NCI-H82 treated with DMSO at 0.1 percent for 48 hours (cell line): ENCODE results near the gene LRRC27.

Source experiments
- DNase-seq: peaks from one replicate; lab custom pipeline; 2025; ENCODE audit not compliant: unreplicated experiment; lab: John Stamatoyannopoulos, UW

LRRC27 gene

GRCh38 chr10:132410779-132411532, 79.0 kb downstream of the LRRC27 start:
- DNase-seq = no peak

- no peak for DNase-seq
Measured at GRCh38 chr10:132411561-132412253, 79.7 kb downstream of the LRRC27 start.

DNA sequence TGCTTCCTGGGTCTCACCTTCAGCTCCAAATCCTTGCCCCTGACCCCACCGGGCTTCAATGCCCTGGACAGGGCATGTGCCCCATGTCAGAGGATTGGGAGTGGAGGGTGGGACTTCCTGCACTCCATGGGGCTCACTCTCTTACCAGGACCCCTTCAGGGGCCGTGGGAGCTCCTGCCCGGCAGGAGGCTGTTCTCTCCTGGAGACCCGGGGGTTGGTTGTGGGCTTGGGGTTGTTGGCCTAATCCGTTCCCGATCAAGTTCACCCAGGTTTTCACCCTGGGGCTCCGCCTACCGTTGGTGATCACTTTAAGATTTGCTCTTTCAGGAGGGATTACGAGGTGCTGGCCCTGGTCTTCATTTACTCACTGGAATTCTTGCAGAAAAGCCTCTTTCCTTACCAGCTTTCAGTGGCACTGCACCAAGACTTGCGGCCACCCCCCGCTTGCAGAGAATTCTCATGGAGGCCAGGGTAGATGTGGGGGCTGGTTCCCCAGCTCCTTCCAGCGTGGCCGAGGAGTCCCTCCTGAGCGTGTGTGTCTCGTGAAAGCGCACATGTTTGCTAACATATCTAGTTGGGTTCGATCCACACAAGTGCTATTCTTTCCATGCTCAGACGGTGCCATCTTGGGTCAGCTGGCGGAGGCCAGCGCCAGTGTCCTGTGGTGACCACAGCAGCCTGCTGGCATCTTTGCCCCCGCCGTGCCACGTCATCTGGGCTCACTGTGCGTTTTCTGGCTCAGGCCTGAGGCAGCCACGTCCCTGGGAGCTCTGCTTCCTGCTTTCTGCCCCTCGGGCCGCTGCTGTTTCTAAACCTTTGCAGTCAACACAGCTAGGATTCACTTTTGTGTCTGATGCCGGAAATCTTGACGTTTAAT, 80.6 kb downstream of the LRRC27 start:
- DNase-seq = no peak

GRCh38 chr10:132413226-132414205, 81.5 kb downstream of the LRRC27 start:
- no peak for DNase-seq

DNA sequence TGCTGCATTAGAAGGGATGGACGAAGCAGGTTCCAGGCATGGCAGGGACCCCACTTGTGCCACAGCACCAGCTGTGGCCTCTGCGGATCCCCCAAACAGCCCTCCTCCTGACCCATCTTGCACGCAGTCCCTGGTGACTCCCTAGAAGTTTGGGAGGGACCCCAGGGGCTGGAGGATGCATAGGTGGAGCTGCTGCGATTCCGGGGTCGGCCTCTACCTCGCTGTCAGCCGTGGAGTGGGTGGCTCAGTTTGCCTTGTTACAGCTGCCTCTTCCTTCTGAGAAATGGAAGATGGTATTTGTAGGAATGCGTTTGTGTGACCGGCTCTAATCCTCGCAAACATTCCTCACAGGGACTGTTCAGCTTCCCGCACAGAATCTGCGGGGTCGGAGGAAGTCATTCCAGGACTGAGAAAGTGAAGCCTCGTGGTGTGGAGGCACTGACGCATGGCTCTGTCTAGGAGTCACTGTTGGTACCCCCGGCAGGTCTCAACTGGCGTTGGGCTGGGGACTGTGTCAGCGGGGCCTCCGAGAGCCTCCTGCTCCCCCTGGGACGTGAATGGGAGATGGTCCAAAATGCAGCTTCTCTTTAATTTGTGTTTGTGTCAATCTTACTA, 82.5 kb downstream of the LRRC27 start:
- no peak for DNase-seq

GRCh38 chr10:132415255-132415654, 83.3 kb downstream of the LRRC27 start:
- DNase-seq = no peak

GRCh38 chr10:132415956-132416355, 84.0 kb downstream of the LRRC27 start:
- DNase-seq = no peak

GRCh38 chr10:132416566-132417256, 84.7 kb downstream of the LRRC27 start:
- DNase-seq = no peak

DNA sequence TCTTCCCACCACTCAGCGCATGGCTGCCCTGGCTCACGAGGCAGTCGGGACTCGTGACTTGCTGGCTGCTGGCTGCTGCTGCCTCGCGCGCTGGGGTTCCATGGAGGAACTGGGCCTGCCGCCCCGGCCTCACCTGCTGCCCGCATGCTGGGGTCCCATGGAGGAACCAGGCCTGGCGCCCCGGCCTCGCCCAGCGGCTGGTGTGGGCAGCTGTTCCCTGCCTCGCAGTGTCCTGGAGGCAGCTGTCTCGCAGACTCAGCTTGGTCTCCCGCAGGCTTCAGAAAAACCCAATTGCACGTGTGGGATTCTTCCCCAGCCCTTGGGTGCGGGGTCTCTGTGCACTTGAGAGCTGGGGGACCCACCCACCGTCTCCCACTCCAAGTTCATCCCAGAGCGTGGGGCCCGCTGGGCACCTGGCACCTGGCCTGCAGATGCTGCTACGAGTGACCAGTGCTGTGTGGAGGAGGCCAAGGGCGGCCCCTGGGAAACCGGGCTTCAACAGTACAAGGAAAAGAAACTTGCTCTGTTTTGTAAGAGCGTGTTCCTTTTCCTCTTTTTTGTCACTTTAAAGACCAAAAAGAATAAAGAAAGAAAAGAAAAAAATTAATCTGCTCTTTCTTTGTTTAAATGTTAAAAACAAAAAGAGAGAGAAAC, 85.4 kb downstream of the LRRC27 start:
- DNase-seq = no peak

- no peak for DNase-seq
Measured at GRCh38 chr10:132417957-132418441, 86.0 kb downstream of the LRRC27 start.

DNA sequence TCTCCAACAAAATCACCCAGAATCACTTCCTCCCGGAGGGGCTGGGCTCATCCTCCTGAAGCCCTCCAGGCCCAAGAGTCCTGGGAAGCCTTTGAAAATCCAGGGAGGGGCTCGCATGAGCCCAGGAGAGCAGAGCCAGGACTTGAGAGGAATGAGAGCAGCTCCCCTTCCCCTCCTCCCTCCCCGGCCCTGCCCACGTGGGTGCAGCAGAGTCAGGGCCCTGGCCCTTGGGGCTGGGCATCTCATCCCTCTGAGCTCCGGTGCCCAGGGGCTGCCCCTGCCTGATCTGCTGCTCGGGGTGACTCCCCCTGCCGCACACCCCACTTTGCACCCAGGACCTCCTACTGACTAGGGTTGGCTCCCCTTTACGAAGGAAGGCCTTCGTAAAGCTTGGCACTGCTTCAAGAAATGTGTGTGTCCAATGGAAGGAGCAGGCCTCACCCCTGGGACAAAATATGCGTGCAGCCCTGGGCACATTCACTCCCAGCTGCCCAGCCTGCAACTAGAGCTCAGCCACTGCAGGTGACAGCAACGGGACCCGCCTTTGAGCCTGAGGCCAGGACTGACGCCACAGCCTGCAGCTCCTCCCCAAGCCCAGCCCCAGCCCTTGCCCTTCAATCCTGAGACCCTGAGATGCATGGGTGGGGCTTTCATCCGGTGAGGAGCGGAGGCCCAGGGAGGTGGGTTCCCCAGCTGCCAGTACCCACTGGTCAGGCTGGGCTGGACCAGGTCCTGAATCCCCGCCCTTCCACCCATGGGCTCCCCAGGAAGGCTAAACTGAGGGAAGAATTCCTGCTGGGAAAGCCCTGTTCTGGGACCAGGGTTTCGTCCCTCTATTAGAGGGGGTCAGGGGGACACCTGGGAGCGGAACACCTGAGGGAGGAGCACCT, 86.8 kb downstream of the LRRC27 start:
- DNase-seq = peak; percentile 1

DNA sequence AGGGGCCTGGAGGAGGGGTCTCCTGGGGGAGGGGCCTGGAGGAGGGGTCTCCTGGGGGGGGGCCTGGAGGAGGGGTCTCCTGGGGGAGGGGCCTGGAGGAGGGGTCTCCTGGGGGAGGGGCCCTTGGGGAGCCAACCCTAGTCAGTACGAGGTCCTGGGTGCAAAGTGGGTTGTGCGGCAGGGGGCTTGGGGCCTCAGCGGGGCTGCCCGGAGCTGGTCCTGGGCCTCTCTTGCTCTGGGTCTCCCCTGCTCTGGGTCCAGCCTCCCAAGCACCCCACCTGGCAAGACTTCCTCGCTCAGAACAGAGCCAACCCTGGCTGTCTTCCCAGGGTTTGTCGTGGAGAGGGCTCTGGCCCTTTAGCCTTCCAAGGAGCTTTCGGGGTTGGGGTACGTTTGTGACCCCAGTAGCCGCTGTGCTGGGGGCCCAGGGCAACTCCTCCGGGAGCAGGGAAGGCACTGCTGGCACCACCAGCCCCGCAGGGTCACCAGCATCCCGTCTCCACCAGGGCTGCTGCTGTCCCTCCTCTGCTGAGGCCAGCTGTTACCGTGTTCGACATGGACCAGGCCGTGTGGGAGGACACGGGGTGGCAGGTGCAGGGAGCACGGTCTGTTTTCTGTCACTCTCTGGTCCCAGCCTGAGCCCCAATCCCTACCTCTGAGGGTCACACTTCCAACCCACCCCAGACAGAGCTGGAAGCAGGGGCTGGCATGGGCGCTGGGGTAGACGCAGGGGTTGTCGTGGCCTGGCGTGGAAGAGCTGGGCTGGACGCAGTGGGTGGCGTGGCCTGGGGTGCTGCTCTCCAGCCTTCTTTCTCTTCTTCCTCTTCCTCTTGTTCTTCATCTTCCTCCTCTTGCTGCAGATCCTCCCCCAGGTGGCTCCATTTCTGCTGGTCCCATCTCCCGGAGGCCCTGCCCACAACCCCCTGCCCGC, 87.8 kb downstream of the LRRC27 start:
- DNase-seq = no peak

- no peak for DNase-seq
Measured at GRCh38 chr10:132420469-132420980, 88.5 kb downstream of the LRRC27 start.

DNA sequence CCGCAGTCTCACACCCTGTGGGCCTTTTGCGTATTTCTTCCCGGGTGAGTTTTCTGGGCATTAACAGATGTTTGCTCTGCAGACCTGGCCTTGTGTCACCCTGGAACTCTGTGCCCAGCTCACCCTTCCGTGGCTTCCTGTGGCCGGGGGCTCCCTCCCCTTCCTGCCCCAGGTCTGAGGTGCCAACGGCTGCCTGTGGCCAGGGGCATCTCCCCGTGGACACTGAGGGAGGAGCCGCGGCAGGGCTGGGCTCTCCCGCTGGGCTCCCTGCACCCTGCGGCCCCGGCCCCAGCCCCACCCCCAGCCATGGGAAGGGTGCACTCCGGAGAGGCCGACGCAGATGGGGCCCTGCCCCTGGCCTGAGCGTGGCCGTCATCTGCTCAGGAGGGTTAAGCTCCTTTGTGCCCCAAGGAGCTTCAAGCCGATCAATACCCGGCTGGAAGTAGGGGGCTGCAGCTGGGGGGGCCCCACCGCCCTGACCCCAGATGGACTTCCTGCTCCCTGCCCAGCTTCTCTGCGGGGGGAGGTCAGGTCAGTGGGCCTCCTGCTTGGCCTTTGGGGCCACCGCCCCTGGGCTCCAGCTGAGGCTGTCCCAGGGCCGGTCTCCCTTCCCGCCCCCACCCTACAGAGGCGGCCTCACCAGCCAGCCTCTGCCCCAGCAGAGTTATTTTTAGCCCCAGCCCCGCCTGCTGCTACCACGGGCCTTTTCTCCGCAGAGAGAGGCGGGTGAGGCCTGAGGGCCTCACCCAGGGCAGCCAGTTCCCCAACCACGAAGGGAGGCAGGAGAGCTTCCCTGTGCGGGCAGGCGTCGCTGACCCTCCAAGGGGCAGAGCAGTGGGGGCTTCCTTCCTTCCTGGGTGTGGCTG, 89.2 kb downstream of the LRRC27 start:
- peak; percentile 41 for DNase-seq
